BE2C (cell line): Measurements from ENCODE around the gene ST6GALNAC3.

Experiments used
- DNase-seq: peaks from one replicate; pipeline ENCODE4 v3.0.0-alpha.2; 2020
- H3K27me3 ChIP-seq: fragments of 250-450 bp; sonication (Bioruptor Pico); 2 replicates; pipeline ENCODE4 v1.5.1; 2020; ENCODE audit warnings: mild to moderate bottlenecking
- H3K36me3 ChIP-seq: fragments of 250-450 bp; sonication (Bioruptor Pico); 2 replicates; pipeline ENCODE4 v1.5.1; 2020; ENCODE audit warnings: mild to moderate bottlenecking
- H3K4me1 ChIP-seq: fragments of 250-450 bp; sonication (Bioruptor Pico); 2 replicates; pipeline ENCODE4 v1.5.1; 2020
- H3K4me3 ChIP-seq: 2 replicates; pipeline ENCODE4 v1.5.1; 2011; ENCODE audit warnings: low read depth, low read length
- H3K9me3 ChIP-seq: fragments of 250-450 bp; sonication (Bioruptor Pico); 2 replicates; pipeline ENCODE4 v1.5.1; 2020
- TF ChIP-seq, protein P1 (sequence below): IDR thresholded peaks from 2 replicates; pipeline ENCODE4 v1.5.1; 2012; ENCODE audit warnings: mild to moderate bottlenecking, low read depth, low read length

ST6GALNAC3 gene

DNA sequence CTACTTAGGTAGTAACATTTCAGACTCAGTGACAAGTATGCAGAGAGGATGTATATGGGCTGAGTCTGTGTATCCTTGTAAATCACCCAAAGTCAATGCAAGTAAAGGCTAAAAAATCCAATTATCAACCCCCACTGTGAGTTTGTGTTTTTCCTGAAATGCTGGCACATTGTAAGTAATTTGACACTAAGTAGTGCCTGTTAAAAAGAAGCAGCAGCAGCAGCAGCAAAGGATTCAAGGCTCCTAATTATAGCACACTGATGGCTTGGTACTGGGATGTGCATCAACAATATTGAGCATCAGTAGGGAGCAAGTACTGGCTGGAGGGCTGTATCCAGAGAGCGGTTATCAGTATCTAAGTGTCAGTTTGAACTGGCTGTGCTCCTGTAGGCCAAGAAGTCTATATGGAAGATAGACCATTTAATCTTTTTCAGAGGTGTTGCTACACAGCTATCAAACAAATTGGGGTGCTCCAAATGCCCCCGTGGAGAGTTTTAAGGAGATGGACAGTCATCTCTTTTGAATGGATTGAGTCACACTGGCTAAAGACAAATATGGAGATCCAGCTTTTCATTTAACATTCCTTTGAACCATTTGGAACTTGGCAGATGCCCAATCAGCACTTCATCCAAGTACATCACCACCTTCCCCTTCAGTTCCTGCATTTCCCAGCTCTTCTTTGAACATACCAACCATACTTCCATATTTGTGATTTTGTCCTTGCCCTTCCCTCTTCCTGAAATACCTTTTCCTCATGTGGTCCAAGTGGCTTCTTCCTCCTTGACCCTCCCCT is 551.5 kb downstream of the ST6GALNAC3 start:
- DNase-seq = no peak
- H3K9me3 ChIP-seq = no peaks in the 10 kb centered on the region

DNA sequence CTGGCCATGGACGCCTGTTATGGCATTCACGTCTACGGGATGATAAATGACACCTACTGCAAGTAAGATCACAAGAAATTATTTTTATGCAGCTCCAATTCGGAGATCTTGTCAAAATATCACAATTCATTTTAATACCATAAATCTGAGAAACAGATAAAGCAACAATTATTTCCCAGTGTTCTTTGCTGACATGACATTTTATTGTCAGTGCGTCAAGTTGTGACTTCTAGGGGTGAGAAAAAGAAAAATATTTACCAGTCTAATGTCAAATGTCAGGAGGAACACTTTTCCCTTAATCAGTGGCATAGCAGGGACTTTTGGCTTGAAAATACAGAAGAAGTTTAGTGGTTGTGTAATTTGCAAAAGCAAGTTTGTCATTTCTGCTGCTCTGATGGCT is 553.0 kb downstream of the ST6GALNAC3 start:
- TF ChIP-seq, protein P1, sequence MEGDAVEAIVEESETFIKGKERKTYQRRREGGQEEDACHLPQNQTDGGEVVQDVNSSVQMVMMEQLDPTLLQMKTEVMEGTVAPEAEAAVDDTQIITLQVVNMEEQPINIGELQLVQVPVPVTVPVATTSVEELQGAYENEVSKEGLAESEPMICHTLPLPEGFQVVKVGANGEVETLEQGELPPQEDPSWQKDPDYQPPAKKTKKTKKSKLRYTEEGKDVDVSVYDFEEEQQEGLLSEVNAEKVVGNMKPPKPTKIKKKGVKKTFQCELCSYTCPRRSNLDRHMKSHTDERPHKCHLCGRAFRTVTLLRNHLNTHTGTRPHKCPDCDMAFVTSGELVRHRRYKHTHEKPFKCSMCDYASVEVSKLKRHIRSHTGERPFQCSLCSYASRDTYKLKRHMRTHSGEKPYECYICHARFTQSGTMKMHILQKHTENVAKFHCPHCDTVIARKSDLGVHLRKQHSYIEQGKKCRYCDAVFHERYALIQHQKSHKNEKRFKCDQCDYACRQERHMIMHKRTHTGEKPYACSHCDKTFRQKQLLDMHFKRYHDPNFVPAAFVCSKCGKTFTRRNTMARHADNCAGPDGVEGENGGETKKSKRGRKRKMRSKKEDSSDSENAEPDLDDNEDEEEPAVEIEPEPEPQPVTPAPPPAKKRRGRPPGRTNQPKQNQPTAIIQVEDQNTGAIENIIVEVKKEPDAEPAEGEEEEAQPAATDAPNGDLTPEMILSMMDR = no peak
- Histone ChIP-seq H3K4me1 (no peaks in the 10 kb centered on the region), H3K9me3 (no peaks in the 10 kb centered on the region), H3K4me3 (no peak overlapping the region), H3K27me3 (no peaks in the 10 kb centered on the region), H3K36me3 (no peaks in the 10 kb centered on the region)
- DNase-seq = no peak

More for the DNA sequence above, 551.5 kb downstream of the ST6GALNAC3 start:
- no peaks in the 10 kb centered on the region for H3K4me1 ChIP-seq
- no peaks in the 10 kb centered on the region for H3K36me3 ChIP-seq
- H3K27me3 ChIP-seq = no peaks in the 10 kb centered on the region
- TF ChIP-seq, protein P1 = no peak
- H3K4me3 ChIP-seq = no peak overlapping the region

DNA sequence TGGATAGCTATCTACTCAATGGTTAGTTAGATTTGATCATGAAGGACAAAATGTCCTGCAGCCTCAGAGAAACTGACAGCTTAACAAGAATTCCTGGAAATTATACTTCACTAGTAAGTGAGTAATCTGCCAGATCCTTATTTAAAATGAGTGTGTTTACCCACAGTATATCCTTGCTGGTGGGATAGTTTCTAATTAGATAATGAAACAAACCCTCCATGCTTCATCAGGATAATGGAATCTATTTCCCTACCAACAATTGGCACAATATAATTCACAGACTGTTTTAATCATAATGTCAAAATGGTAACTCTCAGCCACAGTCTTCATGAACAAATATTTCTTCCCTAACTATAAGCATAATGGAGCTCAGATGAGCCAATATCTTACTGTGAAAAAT is 553.4 kb downstream of the ST6GALNAC3 start:
- no peak overlapping the region for H3K4me3 ChIP-seq
- TF ChIP-seq, protein P1 = no peak
- H3K9me3 ChIP-seq = no peaks in the 10 kb centered on the region
- no peak for DNase-seq
- H3K36me3 ChIP-seq = no peaks in the 10 kb centered on the region
- H3K27me3 ChIP-seq = no peaks in the 10 kb centered on the region
- H3K4me1 ChIP-seq = no peaks in the 10 kb centered on the region

DNA sequence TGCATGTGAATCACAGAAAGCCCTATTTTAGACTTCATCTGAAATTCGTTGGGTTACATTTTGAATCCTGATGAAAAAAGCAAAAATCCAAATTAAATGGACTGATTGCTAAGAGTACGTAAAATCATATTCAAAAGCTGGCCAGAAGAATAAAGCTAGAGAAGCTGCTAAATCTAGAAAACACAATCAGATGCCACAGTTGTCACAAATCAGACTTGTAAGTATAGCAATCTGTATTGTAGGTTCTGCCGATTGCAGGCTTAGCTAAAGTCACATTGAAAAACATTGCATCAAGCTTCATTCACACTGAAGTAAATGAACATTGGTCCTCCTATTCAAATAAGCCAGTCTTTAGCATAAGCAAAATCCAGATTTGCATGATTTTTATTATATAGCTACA is 557.6 kb downstream of the ST6GALNAC3 start:
- H3K4me1 ChIP-seq = no peaks in the 10 kb centered on the region
- H3K9me3 ChIP-seq = no peaks in the 10 kb centered on the region
- H3K36me3 ChIP-seq = no peaks in the 10 kb centered on the region
- no peaks in the 10 kb centered on the region for H3K27me3 ChIP-seq
- no peak for DNase-seq
- TF ChIP-seq, protein P1 = no peak
- no peak overlapping the region for H3K4me3 ChIP-seq

DNA sequence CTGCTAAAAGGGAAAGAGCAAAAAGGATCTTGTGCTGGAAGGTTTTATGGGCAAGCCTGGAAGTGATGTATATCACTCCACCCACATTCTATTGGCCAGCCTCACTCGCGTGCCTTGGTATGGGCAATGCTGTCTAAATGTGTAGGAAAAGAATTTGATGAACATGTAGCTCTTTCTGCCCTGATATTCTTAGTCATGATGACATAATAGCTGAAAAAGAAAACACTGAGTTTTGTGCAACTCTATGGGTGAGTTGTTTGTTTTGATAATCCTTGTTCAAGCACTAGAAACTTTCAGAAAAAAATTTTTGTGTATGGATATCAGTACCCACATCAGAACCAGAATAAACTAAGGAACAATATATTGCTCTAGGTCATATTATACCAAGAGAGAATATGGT is 561.2 kb downstream of the ST6GALNAC3 start:
- H3K4me1 ChIP-seq = no peaks in the 10 kb centered on the region
- no peak for DNase-seq
- TF ChIP-seq, protein P1 = no peak

DNA sequence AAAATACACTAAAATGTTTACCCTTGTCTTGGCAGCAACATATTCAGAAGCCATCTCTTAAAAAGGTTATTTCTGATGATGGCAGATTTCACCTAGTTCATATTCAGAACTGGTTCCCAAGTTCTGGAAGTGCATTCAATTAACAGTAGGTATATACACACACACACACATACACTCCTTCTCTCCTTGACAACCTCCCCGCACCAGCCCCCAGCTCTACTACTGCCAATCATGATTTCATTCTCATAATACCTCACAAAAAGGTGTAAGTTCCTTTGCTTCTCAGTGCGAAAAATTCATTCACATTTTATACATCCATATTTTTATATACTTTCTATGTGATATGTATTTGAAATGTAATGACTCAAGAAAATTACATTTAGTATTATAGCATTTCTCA is 564.6 kb downstream of the ST6GALNAC3 start:
- DNase-seq = no peak
- no peaks in the 10 kb centered on the region for H3K4me1 ChIP-seq
- no peaks in the 10 kb centered on the region for H3K27me3 ChIP-seq
- H3K36me3 ChIP-seq = no peaks in the 10 kb centered on the region
- H3K9me3 ChIP-seq = no peaks in the 10 kb centered on the region
- H3K4me3 ChIP-seq = no peak overlapping the region
- TF ChIP-seq, protein P1 = no peak

More for the DNA sequence above, 561.2 kb downstream of the ST6GALNAC3 start:
- no peak overlapping the region for H3K4me3 ChIP-seq
- no peaks in the 10 kb centered on the region for H3K9me3 ChIP-seq
- no peaks in the 10 kb centered on the region for H3K36me3 ChIP-seq
- H3K27me3 ChIP-seq = no peaks in the 10 kb centered on the region
